Heart right ventricle (tissue), 16 donors: ENCODE measurements around the gene ARPC4. TPM values are rescaled to one million over a fixed set of nuclear protein-coding genes. Genes with fewer than 3 reads are reported as not detected.

Source experiments
- ATAC-seq, 8 donors: fragments of 200-7000 bp; cut with Tn5 transposase; one replicate each; pipeline ENCODE4 v1.9.1; 2020; ENCODE audit warnings: mild to moderate bottlenecking in 8 of 8, moderate library complexity in 8 of 8, moderate number of reproducible peaks in 1 of 8
- DNase-seq, 2 donors: peaks; one replicate each; pipeline ENCODE4 v3.0.0-alpha.2; 2020
- H3K27ac ChIP-seq, 10 donors: fragments of 200-600 bp; sonication (generic) in 2 of 10; one replicate each; pipeline versions ENCODE4 v1.5.0 to v1.8.0; 2020 to 2022; ENCODE audit warnings: mild to moderate bottlenecking in 3 of 10
- H3K27me3 ChIP-seq, 7 donors: fragments of 200-600 bp; one replicate each; pipeline ENCODE4 v1.8.0; 2021 to 2022; ENCODE audit warnings: mild to moderate bottlenecking in 2 of 7
- H3K36me3 ChIP-seq, 9 donors: fragments of 200-600 bp; sonication (generic) in 1 of 9; one replicate each; pipeline versions ENCODE4 v1.5.0 to v1.8.0; 2020 to 2022; ENCODE audit warnings: mild to moderate bottlenecking in 2 of 9
- H3K4me1 ChIP-seq, 9 donors: fragments of 200-600 bp; sonication (generic) in 1 of 9; one replicate each; pipeline versions ENCODE4 v1.5.0 to v1.8.0; 2020 to 2022; ENCODE audit warnings: mild to moderate bottlenecking in 4 of 9
- H3K4me3 ChIP-seq, 10 donors: fragments of 200-600 bp; sonication (generic) in 2 of 10; one replicate each; pipeline versions ENCODE4 v1.5.0 to v1.8.0; 2020 to 2022; ENCODE audit warnings: mild to moderate bottlenecking in 7 of 10, moderate library complexity in 2 of 10
- H3K9me3 ChIP-seq, 11 donors: fragments of 200-600 bp in 10 of 11; sonication (generic) in 2 of 11; one replicate each; pipeline versions ENCODE4 v1.5.0 to v1.8.0; 2013 to 2022; ENCODE audit warnings: mild to moderate bottlenecking in 2 of 11, control low read depth in 1 of 11, moderate library complexity in 1 of 11
- CTCF ChIP-seq, 9 donors: fragments of 200-600 bp; sonication (generic) in 2 of 9; IDR thresholded peaks; one replicate each; pipeline versions ENCODE4 v1.5.0 to v1.8.0; 2021 to 2022; ENCODE audit warnings: antibody characterized with exemption in 9 of 9, mild to moderate bottlenecking in 5 of 9, moderate library complexity in 1 of 9
- WGBS, 2 donors: extraction: QIAGEN DNeasy Blood & Tissue Kit; methylation state at CpG; one replicate each; pipeline ENCODE4 v1.1.7; 2013; ENCODE audit warnings: inconsistent platforms in 1 of 2; 5-methylcytosine and 5-hydroxymethylcytosine counted together
- intact Hi-C, 10 donors: fragments of 100-400 bp; cut with DNase I; formaldehyde crosslinking; loops; one replicate each; pipeline versions ENCODE4 v1.11.1 to v1.14.2; 2022
- polyA plus RNA-seq, 2 donors: library from polyadenylated mRNA; stranded (reverse); fragments of 200-250 nt; gene quantifications; one replicate each; pipeline ENCODE4 v1.2.3, GENCODE V29; 2013
- total RNA-seq, 10 donors: library from RNA; stranded (reverse); fragmentation: NEBNext Ultra II Directional in 3 of 10; extraction: Animal tissue kit (Norgen Biotek cat#: 25700) in 3 of 10; gene quantifications; one replicate each; pipeline versions ENCODE4 v1.2.1 to v1.2.4, GENCODE V29; 2021 to 2023
- donor health status: Arrhythmogenic right ventricular cardiomyopathy.
- donor health status: ischemic (EF 13 %, LVEDD 7.1; RV severe dilation, severe dysfunction).
- donor health status: healthy with polysubstance abuse.
- donor health status: DM: no; HTN: yes; CAD: no.
- donor health status: DM: no; HTN: no; CAD: no.
- donor health status: ischemic (EF 25% LVEDD 6.9; RV normal size, moderate dysfunction).
- donor health status: ischemic (EF 25% LVEDD 5.7; RV mildly dilated, moderate dysfunction).
- donor health status: healthy.
- donor health status: DM: yes; HTN: yes; CAD: no.
- donor health status: Ischemic cardiomyopathy.
- donor health status: ischemic (EF 35%, LVEDD 5.7; RV mildly dilated, moderate dysfunction).
- donor health status: nonischemic (EF 11% LVEDD 7.7; RV severe dilation, severe dysfunction).
- donor health status: DM: yes; HTN: yes; CAD: no.
- donor health status: PGD.
- donor health status: ischemic (EF 29% LVEDD 5.4; RV normal size, mild dysfunction).
- donor health status: nonischemic (EF 23%, LVEDD 6.1; RV moderate dilation, normal function).

ARPC4 gene
- total and polyA plus RNA-seq, 12 donors = 27.9 to 111 (median 55.0) TPM

GRCh38 chr3:9787714-9788113 lies 5.2 kb upstream of the ARPC4 start:
- no peak overlapping the region for H3K27ac ChIP-seq
- no peak overlapping the region for H3K4me3 ChIP-seq
- peaks cover 0 to 27% (median 13%) of the 10 kb centered on the region in 9 donors for H3K4me1 ChIP-seq
- ATAC-seq (no peak), DNase-seq (no peak)
- 82 to 83% methylated on average over 6 of the region's 6 CpGs for WGBS, 2 donors
- H3K36me3 ChIP-seq = peaks cover 0 to 84% (median 20%) of the 10 kb centered on the region in 9 donors
- no peak for TF ChIP-seq CTCF (IDR thresholded peaks at IDR 0.05)
- intact Hi-C loops = no loop called here
- no peaks in the 10 kb centered on the region for H3K9me3 ChIP-seq
- no peaks in the 10 kb centered on the region for H3K27me3 ChIP-seq

- Histone ChIP-seq H3K4me3 (peak overlapping the region in 2 of 10 donors; percentile 75 to 100), H3K4me1 (peaks cover 5 to 46% (median 35%) of the 10 kb centered on the region in 9 donors), H3K9me3 (no peaks in the 10 kb centered on the region), H3K36me3 (peaks cover 0 to 72% (median 8%) of the 10 kb centered on the region in 9 donors), H3K27me3 (no peaks in the 10 kb centered on the region), H3K27ac (peak overlapping the region in 6 of 10 donors; percentile 91 to 98 (median 97))
- ATAC-seq = no peak
- intact Hi-C loops = loop anchor here in 4 of 10 donors (5.0 kb wide), 3 partner anchors 39 to 139 kb away; partner anchors contain the start of gene BRPF1 (in 1 of the 4)
- TF ChIP-seq CTCF (IDR thresholded peaks at IDR 0.05) = no peak
- no peak for DNase-seq
- 88 to 89% methylated on average over 11 of the region's 11 CpGs for WGBS, 2 donors
These were observed 1.8 kb upstream of the ARPC4 start for GRCh38 chr3:9791127-9791526.

GRCh38 chr3:9791790-9792404 lies 985 bp upstream of the ARPC4 start:
- WGBS, 2 donors = 17 to 18% methylated on average over 14 of the region's 14 CpGs
- peaks cover 0 to 70% (median 8%) of the 10 kb centered on the region in 9 donors for H3K36me3 ChIP-seq
- no peak for TF ChIP-seq CTCF (IDR thresholded peaks at IDR 0.05)
- no peaks in the 10 kb centered on the region for H3K27me3 ChIP-seq
- no peak for DNase-seq
- H3K9me3 ChIP-seq = no peaks in the 10 kb centered on the region
- no peak for ATAC-seq
- peak overlapping the region; percentile 91 to 98 (median 97) for H3K27ac ChIP-seq
- intact Hi-C loops = loop anchor here in 5 of 10 donors (2.0 to 5.0 kb wide), 5 partner anchors 40 to 140 kb away; partner anchors contain the start of genes BRPF1 (in 2 of the 5) and OGG1 (in 1 of the 5)
- H3K4me1 ChIP-seq = peaks cover 5 to 51% (median 35%) of the 10 kb centered on the region in 9 donors
- peak overlapping the region; percentile 63 to 100 (median 80) for H3K4me3 ChIP-seq

- peaks cover 5 to 51% (median 35%) of the 10 kb centered on the region in 9 donors for H3K4me1 ChIP-seq
- no peaks in the 10 kb centered on the region for H3K9me3 ChIP-seq
- peak overlapping the region; percentile 63 to 100 (median 80) for H3K4me3 ChIP-seq
- WGBS, 2 donors = 1% methylated on average over 22 to 23 of the region's 23 CpGs
- peak in 7 of 8 donors; percentile 0 to 17 (median 4) for ATAC-seq
- no peaks in the 10 kb centered on the region for H3K27me3 ChIP-seq
- TF ChIP-seq CTCF (IDR thresholded peaks at IDR 0.05) = no peak
- peaks cover 0 to 71% (median 14%) of the 10 kb centered on the region in 9 donors for H3K36me3 ChIP-seq
- intact Hi-C loops = loop anchor here in 5 of 10 donors (2.0 to 5.0 kb wide), 5 partner anchors 41 to 141 kb away; partner anchors contain the start of genes BRPF1 (in 2 of the 5) and OGG1 (in 1 of the 5)
- DNase-seq = peak in 1 of 2 donors; percentile 20
- peak overlapping the region; percentile 91 to 98 (median 97) for H3K27ac ChIP-seq
These were observed 389 bp downstream of the ARPC4 start for GRCh38 chr3:9793161-9793781.
